HG03139 (cell line): ENCODE results near the gene PDIA3.
"Not testable (repeated sequence)": the region's sequence is repeated elsewhere in the genome, so short reads cannot be mapped to it uniquely, and the experiment has no call there.

Experiments used
- ATAC-seq: cut with Tn5 transposase; IDR thresholded peaks from one replicate; pipeline ENCODE4 v1.9.1; 2021; ENCODE audit not compliant: unreplicated experiment

PDIA3 gene

DNA sequence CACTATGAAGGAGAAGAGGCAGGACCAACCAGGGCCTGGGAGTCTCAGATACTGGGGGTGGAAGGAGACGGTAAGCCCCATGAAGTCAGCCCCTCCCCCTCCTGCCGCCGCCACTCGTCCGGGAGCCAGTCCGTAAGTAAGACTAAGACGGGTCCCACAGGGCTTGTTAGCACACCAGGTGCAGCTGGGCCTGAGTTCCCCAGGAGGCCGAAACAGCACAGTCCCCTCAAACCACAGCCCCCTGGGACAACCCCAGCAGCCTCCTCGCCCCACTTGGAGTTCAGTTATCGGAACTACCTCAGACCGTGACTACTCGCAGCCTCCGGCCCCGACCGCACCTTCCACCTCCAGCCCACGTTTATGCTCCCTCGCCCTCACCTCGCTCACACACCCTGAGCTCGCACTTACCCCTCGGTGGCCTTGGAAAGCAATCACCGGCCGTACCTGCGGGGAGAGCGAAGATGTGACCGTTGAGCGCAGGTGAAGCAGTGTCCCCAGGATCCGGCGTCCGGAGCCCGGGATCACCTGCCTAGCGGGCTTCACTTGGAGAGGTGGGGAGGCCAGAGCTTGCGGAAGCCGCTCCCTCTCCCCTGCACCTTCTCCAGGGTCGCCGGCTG is 30.0 kb downstream of the PDIA3 start:
- peak; percentile 51 for ATAC-seq

DNA sequence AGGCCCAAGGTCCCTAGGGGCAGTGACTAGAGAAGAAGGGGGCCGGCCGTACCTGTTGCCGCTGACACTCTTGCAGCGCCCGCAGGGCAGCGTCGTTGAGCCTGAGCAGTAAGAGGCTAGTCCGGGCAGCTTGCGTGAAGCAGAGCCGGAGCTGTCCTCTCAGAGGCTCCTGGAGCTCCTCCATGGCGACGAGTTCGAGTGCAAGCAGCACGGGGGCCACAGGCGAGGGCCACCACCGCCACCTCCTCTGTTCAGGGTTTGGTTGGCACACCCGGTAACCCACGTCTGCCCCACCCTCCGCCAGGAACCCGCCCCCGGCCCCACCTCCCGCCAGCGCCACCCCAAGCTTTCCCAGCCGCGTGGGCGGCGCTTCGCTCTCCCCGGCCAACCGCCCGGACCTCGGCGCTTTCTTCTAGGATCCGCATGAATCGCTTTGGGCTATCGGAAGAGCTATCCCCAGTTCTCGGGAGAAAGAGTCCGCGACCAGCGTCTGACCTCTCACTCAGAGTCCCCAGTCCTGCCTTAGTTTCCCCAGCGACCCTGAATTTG is 30.6 kb downstream of the PDIA3 start, which contains the start of gene ELL3:
Gene ELL3, minus strand, starts transcription at position 249 of the 549 bp plus-strand sequence. Its CDS starts 65 bp downstream, at position 184.
- peak; percentile 24 for ATAC-seq

DNA sequence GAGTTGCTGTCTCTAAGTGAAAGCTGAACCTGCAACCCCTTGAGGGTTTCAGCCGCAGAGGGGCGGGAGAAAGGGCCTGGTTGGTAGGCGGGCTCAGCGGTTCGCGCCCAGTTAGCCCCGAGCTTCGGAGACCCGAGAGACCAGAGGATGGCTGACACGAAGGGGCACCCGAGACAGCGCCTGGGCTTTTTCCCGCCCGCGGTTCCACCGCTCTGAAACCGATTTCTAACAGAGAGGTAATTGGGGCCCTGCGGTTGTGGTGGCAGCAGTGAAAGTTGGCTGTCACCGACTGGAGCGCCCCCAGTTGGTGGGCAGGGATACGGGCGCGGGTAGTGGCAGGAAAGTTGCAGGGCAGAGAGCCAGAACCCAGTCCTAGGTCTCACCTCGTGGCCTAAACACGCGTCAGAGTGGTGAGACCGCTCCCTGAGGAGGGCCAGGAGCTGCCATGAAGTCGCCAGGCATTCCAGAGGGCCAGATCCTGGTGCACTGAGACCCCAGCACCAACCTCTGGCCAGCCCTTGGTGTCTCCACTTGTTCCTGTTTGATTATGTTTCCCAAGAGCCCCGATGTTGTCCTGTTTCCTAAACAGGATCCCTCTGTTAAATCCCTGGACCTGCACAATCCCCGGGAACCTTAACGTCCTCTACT is 31.2 kb downstream of the PDIA3 start:
- ATAC-seq = peak; percentile 40

DNA sequence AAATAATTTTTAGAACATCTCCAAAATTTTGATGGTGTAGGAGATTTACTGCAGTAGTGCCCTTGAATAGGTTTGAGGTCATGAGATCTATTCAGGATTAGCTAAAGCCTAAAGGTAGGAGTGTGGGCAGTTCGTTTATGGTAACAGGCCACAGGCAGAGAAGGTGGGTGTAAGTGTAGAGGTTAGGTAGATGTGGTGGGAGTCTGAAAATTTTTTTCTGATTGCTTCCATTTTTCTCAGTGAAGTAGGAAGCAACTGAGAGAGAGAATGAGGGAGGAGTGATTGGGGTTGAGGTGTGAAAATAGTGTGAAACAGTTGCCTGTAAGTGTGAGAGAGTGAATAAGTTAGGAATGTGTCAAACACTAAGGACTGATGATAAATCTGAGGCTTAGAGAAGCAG is 32.8 kb downstream of the PDIA3 start:
- no peak for ATAC-seq

DNA sequence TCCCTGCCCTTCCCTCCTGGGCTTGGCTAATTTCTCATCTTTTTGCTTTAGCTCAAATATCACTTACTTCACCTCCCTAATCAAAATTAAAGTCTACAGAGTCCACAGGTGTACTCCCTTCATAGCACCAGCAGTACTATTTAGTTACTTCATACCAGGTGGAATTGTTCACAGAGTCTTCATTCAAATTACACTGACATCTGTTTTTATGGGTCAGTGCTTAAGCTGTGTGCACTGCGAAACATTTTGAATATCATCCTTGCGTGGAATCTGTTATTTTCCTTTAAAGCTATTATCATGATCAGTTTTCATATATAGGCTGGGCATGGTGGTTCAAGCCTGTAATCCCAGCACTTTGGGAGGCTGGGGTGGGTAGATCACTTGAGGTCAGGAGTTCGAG is 43.2 kb downstream of the PDIA3 start:
- no peak for ATAC-seq

DNA sequence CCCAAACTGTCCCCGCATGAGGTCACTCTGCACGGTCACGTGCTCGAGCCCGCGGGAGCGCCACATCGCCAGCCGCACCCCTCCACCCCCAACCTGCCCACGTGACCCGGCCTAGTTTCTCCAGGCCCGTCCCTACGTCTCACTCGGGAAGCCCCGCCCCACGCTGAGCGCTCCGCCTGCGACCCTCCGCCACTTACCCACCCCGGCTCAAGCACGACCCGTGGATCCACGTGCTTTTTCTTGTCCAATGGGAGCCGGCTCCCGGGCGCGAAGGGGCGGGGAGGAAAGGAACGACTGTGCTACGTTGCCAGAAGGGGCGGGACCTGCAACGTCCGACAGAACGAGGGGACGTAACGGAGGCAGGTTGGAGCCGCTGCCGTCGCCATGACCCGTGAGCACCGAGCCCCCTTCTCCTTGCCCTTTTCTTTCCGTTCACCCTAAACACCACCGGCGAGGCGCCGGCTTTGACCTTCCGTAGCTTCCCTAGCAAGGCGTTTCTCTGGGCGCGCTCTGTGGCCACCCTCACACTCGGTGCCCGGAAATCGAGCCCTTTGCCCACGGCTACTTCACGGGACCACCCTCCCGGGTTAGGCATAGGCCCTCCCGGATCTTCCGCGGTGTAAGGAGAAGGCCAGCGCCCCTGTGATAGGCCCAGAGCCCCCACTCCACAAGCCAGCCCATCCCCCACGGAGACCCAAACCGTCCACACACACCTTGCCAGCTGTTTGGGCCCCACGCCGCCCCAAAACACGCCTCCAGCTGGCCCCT is 45.9 kb downstream of the PDIA3 start, which contains the start of gene SERF2:
Gene SERF2, plus strand, starts transcription at position 328 of the 768 bp plus-strand sequence. Its CDS starts 57 bp downstream, at position 385.
- ATAC-seq = peak; percentile 81

DNA sequence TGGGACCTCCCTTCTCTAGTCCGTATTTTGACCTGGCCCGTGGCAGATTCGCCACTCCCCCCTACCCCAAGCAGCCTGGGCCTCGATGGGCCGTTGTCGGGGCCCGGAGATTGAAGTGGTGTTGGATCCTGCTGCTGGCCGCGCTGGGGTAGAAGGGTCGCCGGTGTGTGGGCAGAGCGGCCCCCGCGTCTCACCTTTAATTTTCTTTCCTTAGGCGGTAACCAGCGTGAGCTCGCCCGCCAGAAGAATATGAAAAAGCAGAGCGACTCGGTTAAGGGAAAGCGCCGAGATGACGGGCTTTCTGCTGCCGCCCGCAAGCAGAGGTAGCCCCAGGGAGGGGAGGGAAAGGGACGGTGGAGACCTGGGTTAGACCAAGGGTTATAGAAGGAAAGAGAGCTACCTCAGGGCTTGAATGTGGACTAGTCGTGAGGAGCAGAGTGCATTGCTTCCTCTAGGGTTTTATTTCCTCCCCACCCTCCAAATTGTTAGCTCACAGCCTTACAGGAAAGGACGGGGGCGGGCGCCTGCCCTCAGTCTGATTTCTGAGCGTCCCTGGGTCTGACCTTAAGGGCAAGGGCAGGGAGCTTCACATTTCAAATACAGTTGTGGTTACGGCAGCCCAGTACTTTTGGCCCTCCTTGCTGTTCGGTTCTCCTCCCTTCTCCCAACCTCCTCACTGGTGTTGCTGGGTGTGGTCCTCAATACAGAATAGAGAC is 46.7 kb downstream of the PDIA3 start:
- no peak for ATAC-seq

DNA sequence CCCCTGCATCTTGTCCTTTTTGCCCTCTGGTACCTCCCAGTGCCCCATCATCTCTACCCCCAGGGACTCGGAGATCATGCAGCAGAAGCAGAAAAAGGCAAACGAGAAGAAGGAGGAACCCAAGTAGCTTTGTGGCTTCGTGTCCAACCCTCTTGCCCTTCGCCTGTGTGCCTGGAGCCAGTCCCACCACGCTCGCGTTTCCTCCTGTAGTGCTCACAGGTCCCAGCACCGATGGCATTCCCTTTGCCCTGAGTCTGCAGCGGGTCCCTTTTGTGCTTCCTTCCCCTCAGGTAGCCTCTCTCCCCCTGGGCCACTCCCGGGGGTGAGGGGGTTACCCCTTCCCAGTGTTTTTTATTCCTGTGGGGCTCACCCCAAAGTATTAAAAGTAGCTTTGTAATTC is 47.4 kb downstream of the PDIA3 start:
- no peak for ATAC-seq

DNA sequence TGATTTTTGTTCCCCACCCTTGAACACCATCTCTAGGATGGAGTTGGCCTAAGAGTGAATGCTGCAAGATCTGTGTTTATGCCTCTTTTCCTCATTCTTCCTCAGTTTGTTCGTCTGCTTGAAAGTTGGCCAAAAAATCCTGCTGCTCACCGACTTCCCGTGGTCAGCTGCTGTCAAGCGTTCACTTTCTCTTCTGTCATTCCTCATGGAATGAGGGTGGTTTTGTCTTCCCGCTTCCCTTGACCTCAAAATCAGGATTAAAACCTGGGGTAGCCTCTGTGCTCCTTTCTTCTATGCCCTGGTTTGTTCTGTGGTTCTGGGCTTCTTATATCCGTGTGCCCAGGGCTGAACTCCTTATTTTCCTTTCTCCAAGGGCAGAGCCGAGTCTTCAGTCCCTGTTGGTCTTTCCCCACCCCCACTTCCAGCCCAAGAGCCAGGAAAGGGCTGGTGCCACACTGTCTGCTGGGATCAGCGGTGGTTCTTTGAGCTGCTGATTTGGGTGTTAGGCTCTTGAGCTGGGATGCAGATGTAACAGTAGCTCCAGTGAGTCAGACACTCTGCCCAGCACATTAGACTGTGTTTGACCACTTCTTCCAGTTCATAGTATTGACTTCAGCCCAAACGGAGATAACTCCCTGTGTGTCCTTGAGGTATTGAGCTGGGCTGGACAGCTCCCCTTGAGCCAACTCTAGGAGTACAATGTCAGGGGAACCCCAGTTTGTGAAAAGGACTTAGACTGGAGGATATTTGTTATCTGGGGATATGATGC is 48.2 kb downstream of the PDIA3 start:
- ATAC-seq = no peak

DNA sequence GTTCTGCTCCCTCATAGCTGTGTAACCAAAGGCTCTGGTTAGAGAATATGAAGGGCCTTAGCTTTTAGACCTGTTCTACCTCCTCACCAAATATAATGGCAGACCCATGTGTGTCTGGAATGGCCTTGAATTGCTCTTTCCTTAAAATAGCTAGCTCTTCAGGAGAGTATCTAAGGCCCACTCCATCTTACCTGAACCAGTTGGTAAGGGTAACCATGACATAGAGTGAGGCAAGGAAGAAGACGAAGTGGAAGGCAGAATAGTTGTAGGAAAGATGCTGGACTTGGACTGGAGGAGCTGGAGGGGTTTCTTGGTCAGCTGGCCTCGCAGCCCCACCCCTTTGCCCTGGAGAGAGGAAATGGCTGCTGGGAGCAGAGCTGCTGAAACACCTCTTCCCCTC is 49.0 kb downstream of the PDIA3 start:
- ATAC-seq = no peak

DNA sequence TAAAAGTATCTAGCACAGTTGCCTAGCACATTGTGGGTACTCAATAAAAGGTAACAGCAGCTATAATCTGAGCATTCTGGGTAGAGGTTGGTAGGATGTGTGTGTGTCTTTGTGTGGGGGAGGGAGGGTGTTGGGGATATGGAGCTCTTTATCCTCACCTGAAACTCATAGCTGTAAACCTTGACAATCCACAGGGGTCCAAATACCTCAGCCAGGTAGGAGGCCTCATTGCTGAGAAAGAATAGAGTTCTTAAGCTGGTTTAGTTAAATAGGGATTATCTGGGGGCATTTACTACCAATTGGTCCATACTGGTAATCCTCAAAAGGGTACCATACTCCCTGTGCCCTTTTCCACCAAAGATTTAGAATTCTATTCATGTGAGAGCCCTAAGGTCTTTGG is 49.8 kb downstream of the PDIA3 start:
- no peak for ATAC-seq

DNA sequence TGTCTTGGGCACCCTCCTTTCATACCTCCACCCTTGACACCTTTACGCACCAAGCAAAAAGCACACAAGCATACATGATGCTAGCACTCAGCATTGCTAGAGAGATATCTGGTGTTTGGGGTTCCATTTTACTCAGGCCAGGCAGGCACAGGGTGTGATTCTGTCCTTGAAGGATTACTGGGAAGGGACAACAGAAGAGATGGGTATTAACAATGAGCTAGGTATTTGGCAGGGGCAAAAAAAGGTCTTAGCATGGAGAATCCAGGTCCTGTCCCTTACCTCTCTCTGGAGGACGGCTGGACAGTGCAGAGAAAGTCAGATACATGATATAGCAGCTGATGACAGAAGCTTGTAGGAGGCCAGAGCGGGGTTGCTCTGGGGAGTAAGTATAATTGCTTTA is 50.3 kb downstream of the PDIA3 start:
- no peak for ATAC-seq

DNA sequence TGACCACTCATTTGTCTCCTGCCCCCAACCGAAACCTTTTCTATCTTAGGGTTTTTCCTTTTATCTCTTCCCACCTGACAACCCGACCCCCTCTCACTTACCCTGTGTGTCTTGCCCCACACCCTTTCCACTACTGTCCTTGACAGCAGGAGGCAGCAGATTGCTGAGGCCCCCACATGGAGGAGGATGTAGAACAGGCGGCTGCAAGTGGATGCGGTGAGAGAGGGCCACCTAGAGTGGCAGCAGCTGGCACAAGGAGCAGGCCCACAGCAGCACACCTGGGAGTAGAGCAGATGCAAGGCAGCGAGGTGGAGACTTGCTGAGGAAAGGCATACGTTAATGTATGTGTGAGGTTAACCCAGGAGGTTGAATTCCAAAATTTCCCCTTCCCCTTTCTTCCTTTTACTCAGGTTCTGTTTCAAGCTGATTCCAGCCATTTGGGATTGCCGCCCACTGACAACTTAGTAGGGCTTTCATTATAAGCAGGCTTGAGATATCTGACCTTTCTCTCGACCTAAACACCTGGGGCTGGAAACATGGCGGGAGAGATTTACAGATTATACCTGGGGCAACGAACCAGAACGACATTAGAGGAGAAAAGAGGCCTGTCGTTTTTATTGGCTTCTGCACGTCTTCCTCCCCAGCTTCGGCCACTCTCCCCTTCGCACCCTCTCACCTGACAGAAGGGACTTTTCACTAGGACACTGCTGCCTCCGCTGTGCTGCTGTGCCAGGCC is 53.1 kb downstream of the PDIA3 start:
- ATAC-seq = no peak

DNA sequence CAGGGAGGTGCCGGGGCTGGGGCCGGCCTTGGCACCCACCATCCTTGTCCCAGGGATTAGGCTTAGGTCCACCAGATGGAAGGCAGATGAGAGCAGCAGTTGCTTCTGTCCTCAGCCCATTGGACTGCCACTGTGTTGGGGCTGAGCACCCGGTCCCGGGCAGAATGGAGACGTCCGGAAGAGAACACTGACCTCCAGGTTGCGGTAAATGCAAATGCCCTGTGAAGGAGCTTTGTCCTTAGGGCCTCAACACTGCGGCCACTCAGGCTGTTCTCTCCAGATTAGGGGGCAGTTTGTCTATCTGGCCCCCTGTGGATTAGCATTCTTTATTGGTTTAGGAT is 53.7 kb downstream of the PDIA3 start, which contains the start of gene SERINC4:
Gene SERINC4, minus strand, starts transcription at position 276 of the 341 bp plus-strand sequence. Its CDS starts 234 bp downstream, at position 42.
- no peak for ATAC-seq

DNA sequence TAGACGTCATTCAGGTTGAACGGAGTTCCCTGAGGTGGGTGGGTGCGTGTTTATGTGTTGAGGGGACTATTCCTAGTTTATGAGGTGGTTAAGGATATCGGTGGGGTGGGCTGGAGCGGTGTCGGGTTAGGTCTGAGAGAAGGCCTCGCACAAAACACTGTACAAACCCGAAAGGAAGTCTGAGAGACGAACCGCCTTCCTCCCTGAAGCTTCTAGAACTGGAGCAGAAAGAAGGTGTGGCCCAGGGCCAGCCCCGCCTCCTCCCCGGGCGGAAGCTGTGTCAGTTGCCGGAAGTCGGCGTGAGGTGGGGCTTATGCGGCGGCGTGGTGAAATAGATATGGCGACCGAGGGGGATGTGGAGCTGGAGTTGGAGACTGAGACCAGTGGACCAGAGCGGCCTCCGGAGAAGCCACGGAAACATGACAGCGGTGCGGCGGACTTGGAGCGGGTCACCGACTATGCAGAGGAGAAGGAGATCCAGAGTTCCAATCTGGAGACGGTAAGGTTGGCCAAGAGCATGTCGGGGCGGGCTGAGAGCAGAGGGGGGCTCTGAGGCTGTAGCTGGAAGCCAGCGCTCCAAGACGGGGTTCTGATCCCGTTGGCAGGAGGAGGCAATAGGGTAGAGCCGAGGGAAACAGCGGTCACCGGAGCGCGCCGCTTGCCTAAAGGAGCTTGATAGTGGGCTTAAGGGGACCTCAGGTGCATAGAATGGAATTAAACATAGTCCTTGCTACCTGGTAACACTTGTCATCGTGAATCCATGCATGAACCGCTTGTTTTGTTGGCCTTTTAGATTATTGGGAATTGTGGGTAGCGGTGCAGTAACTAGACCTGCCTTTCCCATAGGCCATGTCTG is 54.3 kb downstream of the PDIA3 start, which contains the start of gene HYPK:
Gene HYPK, plus strand, starts transcription at position 314 of the 856 bp plus-strand sequence. Its CDS starts 24 bp downstream, at position 338.
- peak; percentile 79 for ATAC-seq

DNA sequence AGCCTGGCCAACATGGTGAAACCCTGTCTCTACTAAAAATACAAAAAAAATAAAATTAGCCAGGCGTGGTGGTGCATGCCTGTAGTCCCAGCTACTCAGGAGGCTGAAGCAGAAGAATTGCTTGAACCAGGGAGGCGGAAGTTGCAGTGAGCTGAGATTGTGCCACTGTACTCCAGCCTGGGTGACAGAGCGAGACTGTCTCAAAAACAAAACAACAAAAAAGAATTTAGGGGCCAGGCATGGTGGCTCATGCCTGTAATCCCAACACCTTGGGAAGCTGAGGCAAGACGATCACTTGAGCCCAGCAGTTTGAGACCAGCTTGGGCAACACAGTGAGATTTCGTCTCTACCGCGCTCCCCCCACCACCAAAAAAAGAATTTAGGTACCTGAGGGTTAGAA is 56.4 kb downstream of the PDIA3 start:
- not testable (repeated sequence) for ATAC-seq

DNA sequence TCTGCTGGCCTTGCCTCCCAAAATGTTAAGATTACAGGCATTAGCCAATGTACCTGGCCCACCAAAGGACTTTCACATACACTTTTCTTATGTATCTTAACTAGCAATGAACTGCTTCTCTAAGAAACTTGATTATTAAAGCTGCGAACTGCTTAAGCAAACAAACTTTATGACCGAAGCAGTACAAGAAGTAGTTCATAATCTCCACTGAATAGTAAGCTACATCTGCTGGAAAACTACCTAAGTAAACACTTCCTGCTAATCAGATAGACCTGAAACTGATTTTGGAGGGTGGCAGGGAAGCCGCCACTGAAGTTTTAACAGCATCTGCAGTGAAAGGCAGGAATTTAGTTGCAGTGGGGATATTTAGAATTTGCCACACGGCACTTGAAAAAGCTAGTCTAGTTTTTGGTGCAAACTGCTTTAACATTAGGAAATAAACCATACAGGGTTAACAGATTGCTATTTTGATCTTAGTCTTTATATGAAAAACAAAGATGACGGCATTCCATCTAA is 62.3 kb downstream of the PDIA3 start:
- ATAC-seq = no peak

DNA sequence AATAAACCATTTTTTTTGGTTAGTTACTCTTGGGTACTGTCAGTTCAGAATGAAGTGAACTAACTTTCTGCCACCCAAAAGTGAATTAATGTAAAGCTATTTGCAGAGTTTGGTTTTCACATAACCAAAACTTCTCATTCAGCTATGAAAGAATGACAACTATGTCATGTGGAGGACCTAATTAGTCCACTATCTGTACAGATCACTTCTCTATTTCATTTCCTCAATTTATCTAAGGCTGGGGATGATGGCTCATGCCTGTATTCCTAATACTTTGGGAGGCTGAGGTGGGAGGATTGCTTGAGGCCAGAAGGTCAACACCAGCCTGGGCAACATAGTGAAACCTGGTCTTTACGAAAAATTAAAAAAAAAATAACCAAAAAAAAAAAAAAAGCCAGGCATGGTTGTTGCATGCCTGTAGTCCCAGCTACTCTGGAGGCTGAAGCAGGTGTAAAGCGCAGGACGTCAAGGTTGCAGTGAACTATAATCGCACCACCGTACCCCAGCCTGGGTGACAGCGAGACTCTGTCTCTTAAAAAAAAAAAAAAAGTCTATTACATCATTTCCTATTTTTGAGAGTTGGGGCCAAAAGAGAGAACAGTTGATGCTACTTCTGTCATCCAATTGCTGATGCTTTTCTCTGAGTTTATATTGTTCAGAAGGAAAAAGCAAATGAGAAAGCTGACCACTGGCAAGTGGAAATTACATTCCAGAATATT is 62.9 kb downstream of the PDIA3 start:
- no peak for ATAC-seq
